Nucleus accumbens (tissue), 56 donors: Measurements from ENCODE around the gene TRIP4.
"Not testable (repeated sequence)": the region's sequence is repeated elsewhere in the genome, so short reads cannot be mapped to it uniquely, and the experiment has no call there.

ENCODE experiments used
- DNase-seq, 56 donors: peaks; one replicate each; lab custom pipeline; 2025; lab: John Stamatoyannopoulos, UW

Gene TRIP4

GRCh38 chr15:64476550-64476949, 88.9 kb downstream of the TRIP4 start:
- DNase-seq: no peak

GRCh38 chr15:64478863-64479262, 91.2 kb downstream of the TRIP4 start:
- DNase-seq: no peak

DNA sequence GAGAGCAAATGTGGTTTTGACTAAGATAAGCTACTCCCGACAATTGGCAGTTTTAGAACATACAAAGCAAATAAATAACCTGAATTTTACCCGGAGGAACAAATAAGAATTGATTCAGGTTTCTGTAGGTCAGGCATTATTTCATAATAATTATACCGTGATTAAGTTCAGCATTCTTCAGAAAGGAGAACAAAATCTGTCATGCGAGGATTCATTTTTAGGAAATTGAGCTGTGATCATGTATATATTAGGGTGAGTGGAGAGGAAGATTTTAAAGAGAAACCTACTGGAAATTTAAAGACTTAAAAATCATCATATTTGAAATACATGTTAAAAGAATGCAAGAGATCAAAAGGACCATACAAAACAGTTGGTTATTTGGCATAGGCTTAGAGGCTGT, 93.3 kb downstream of the TRIP4 start:
- no peak for DNase-seq

GRCh38 chr15:64483749-64484148, 96.1 kb downstream of the TRIP4 start:
- no peak for DNase-seq

GRCh38 chr15:64485796-64486195, 98.2 kb downstream of the TRIP4 start:
- no peak for DNase-seq

DNA sequence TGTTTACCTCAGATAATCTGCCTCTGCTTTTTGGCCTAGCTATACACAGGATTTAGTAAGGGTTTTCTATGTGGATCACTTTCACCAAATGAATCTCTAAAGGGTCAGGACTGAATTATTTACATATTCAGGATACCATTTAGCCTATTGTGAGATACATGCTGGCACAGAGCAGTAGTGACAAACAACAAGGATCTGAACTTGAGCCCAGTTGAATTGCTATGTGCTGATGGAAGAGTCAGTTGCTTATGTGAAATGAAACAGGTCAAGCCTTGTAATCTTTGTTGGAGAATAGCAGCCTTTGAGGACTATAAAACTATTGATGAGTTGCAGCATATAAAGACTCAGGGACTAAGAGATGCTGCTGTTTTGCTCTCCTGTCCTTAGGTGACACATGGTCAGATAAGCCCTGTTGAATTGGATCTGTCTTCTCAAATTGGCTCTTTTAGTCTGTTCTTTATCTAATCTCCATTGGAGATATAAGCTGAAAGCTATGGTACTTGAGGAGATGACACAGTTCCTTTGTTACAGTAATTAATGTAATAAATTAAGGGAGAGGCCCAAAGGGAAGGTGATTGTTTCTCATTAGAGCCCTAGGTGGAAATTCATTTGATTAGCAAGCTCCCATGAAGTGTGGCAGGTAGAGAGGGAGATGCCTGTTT, 103.1 kb downstream of the TRIP4 start:
- DNase-seq: no peak

- no peak for DNase-seq
Measured at GRCh38 chr15:64493641-64494040, 106.0 kb downstream of the TRIP4 start.

GRCh38 chr15:64495968-64496367, 108.3 kb downstream of the TRIP4 start:
- not testable (repeated sequence) for DNase-seq

DNA sequence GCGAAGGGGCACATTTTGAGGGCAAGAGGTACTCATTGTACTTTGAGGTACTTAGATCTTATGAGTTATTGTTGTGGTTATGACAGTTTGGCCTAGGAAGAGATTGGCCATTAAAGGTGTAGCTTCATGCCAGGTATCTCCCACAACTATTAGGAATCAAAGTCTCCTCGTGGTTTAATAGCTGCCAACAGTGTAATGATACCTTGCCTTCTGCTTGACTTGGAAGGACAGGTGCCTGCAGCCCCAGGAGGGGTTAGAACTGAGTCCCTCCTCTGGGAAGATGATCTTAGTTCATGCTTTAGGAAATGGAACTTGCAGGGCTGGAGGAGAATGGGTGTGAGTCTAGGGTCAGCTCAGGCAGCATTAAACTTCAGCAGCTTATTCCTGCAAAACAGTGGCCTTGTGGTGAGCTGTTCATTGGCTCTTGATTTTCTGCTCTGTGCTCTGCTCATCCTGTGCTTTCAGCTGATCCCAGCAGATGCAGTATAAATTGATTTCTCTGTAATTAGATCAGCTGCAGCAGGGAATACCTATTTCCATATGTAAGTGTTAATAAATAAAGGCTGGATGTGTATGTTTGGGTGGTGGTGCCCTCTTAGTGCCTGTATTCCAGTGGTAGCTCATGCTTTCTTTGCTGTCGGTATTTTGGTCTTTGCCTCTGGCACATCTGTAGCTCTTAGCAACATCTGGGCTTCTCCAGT, 113.2 kb downstream of the TRIP4 start:
- DNase-seq: no peak

GRCh38 chr15:64501396-64501715, 113.7 kb downstream of the TRIP4 start:
- no peak for DNase-seq

DNA sequence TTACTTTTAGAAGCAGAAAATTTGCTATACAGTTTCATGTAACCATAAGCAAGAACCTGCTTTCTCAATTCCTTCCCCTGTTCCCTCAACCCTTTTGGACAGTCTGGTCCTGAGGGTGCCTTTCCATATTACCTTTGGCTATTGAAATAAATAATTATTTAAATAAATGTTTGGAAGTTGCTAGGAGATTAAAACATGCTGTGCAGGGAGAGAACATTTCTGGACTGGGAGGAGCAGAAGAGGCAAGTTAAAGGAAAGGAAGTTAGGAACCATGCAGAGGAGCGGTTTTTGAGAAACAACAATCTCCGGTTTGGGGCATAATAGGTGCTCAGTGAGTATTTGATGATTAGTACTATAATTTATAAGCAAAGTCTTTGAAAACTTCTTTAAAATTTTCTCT, 114.5 kb downstream of the TRIP4 start:
- DNase-seq: no peak

DNA sequence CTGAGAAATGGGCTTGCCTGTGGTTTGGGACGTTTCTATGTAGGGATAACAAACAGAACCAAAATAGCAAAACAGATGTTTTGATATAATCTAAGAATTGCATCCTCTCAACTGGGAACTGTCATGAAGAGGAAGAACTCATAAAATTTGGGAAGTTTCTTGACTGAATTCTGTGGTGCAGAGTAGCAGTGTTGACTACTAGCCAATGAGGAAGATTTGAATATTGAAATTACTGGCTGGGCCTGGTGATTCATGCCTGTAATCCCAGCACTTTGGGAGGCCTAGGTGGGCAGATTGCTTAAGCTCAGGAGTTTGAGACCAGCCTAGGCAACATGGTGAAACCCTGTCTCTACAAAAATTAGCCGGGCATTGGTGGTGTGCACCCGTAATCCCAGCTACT, 114.9 kb downstream of the TRIP4 start:
- DNase-seq: no peak

GRCh38 chr15:64503197-64503596, 115.6 kb downstream of the TRIP4 start:
- DNase-seq: peak in 23 of 56 donors; percentile 3 to 61 (median 15)

DNA sequence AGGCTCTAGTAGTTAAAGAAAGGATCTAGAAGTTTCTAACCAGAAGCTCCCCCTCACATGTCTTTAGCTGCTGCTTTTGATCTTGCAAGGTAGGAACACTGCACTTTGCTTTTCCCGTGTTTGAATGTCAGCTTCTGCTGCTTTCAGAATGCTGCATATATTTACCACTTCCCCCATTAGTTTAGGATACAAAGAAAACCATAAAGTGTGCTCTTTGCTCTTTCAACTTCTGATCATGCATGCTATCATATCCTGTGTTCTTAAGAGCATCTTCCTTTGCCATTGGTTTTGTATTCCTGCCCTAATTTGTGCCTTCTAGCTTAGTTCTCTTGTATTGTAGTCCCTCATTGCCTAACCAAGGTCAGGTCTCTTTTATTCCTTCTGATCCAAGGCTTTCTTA, 116.0 kb downstream of the TRIP4 start:
- no peak for DNase-seq
